GM19438 (cell line): ENCODE results near the gene LINGO4.

Source experiments
- ATAC-seq: cut with Tn5 transposase; IDR thresholded peaks from one replicate; pipeline ENCODE4 v1.9.1; 2021; ENCODE audit warnings: low read depth; ENCODE audit not compliant: unreplicated experiment

Gene LINGO4

DNA sequence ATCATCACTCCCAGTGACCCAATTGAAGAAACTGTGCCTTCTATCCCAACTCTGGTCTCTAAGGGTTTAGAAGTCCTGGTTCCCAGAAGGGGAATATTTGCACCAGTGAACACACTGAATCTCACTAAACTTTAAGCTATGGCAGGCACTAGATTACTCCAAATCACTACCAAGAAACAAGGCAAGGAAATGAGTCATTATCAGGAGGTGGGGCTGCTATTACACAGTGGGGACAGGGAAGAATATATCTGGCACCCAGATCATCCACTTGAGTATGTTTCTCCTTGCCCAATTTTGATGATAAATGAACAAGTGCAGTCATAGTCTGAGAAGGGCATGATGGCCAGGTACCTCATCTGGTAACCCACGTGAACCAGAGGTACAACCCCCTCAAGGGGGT is 48.9 kb downstream of the LINGO4 start:
- ATAC-seq = no peak
